ENCODE measurements around the gene WFIKKN1.
"Not testable (repeated sequence)": the region's sequence is repeated elsewhere in the genome, so short reads cannot be mapped to it uniquely, and the experiment has no call there.

The WFIKKN1 gene

DNA sequence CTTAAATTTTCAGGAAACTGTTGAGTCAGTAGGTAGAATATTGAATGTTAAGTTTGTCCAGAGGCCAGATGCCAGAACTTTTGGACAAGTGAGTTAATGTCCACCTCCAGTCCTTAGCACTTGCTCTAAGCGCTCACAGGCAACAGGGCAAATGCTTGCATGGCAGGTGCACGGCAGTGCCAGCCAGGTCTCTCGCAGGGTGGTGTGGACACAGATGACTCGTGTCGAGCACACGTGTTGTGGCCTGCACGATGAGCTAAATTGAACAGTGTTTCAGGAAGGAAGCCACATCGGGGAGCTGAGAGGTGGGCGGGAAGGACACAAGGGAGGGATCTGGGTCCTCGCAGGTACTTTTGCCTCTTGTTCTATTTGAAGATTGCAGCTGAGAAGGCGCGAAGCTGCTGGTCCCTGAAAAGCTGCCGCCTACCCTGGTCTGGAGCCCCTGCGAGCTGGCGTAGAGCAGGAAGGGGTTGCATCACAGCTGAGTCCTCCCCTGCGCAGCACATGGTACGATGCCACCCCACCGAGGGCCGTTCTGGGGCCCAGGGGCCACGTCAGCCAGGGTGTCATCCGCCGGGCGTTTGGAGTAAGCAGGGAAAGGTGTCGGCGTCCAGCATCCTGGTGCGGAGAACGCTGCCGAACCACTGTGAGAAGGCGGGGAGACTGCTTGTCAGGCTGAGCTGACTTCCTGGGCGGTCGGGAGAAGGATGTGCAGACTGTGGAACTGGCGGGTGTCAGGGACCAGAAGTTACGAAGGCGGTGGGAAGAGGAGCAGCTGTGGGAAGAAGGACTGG is 34.6 kb upstream of the WFIKKN1 start:
- no peak for DNase-seq

GRCh38 chr16:596736-597060 is 34.1 kb upstream of the WFIKKN1 start:
- no peak for DNase-seq

GRCh38 chr16:597655-598054 is 33.1 kb upstream of the WFIKKN1 start:
- not testable (repeated sequence) for DNase-seq

GRCh38 chr16:598823-599739 is 31.7 kb upstream of the WFIKKN1 start:
- DNase-seq, result no peak

DNA sequence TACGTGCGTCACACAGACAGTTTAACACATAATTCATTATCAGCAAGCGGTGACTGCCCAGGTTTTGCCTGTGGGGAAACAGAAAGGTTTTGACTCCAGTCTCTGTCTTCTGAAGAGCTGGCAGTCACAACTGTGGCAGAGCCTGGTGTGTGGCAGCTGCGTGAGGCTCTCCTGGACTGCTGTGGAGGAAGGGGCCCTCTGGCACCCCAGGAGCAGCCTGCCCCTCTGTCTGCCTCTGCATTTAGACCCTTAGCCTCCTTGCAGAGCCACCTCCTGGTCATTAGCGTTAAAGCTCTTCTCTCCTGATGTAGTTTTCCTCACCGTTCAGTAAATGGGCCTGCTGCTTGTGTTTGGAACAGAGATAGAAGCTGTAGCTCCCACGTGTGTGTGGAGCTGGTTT is 30.0 kb upstream of the WFIKKN1 start:
- no peak for DNase-seq

GRCh38 chr16:603933-604332 is 26.9 kb upstream of the WFIKKN1 start:
- no peak for DNase-seq

GRCh38 chr16:606656-607307 is 24.0 kb upstream of the WFIKKN1 start:
- no peak for DNase-seq

- no peak for DNase-seq
These were observed 22.8 kb upstream of the WFIKKN1 start for GRCh38 chr16:608019-608418.

DNA sequence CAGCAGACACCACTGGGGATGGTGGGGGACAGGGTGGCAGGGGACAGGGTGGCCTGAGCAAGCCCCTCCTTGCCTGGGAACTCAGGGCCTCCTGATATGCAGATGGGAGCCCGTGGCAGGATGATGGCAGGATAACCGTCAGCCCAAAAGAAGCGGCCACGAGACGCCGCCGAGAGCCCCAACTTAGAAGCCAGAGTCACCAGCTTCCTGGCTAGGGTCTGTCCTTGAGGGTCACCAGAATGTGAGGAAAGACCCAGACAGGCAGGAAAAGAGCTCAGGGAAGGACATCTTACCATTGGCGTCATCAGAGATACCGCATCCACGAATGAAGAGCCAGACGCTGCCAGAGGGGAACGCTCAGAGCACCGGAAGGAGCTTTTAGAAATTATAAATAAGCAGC is 21.5 kb upstream of the WFIKKN1 start:
- no peak for DNase-seq

DNA sequence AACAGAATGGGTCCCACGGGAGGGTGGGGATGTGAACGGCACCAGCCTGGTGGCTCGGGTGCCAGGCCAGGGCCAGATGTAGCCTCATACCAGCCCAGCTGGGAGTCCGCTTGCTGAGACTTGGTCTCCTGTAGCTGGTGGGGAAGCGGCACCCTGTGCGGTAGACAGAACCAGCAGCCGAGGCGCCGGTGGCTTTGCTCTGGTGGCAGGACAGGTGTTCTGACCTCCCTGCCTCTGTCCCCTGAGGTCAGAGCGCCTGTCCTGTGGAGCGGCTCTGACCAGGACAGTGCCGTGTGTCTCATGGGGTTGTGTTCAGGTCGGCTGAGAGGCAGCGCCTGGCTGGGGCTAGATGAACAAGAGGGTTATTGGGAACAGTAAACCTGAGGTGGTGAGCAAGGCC is 20.8 kb upstream of the WFIKKN1 start:
- no peak for DNase-seq

DNA sequence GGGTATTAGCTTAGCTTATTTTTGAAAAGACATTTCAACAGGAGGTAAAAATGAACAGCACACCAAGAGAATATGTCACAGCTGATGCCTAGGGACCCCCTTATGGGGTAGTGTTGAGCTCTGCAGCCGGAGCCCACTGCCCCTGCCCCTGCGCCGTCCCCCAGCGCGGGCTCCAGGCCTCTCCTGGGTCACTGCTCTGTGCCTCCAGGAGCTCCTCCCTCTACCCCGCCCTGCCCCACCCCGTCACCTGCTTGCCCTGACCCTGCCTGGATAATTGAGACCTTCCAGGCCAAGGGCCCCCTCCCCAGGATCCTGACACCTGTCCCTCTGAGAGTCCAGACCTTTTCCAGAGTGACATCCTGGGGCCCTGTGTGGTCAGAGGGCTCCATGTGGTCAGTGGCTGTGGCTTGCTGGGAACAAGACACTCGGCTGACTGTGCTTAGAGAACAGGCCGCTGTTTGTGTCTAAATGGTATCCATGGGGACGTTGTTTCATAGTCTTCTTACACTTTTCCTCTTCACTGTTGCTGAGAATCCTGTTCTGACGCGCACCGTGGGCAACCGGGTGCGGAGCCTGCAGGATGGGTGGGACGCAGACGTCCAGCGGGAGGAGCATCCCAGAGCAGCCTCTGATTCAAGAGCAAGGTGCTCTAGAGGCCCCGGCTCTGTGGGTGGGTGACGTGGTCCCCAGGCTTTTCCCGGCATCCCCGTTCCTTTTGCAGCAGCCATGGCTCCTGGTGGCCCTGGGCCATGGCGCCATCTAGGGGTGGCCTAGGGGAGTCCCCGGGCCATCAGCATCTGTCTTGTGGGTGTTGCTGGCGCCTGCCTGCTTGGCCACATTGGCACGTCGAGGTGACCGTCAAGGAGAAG is 20.0 kb upstream of the WFIKKN1 start:
- DNase-seq, result peak; percentile 41

DNA sequence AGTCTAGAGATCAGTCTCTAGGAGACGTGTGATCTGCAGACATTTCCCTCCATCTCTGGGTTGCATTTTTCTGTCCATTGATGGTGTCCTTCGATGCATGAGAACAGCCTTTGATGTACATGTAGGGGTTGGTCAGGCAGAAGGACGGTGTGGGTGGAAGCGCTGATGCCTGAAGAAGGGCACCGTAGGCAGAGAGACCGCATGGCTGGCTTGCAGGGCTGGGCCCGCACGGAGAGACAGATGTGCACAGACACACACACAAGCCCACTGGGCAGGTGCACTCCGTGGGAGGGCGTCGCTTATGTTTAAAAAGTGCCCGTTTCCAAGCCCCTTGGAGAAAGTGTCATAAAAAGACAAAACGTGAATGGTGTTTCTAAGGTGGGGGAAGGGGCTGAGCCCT is 15.7 kb upstream of the WFIKKN1 start:
- no peak for DNase-seq

DNA sequence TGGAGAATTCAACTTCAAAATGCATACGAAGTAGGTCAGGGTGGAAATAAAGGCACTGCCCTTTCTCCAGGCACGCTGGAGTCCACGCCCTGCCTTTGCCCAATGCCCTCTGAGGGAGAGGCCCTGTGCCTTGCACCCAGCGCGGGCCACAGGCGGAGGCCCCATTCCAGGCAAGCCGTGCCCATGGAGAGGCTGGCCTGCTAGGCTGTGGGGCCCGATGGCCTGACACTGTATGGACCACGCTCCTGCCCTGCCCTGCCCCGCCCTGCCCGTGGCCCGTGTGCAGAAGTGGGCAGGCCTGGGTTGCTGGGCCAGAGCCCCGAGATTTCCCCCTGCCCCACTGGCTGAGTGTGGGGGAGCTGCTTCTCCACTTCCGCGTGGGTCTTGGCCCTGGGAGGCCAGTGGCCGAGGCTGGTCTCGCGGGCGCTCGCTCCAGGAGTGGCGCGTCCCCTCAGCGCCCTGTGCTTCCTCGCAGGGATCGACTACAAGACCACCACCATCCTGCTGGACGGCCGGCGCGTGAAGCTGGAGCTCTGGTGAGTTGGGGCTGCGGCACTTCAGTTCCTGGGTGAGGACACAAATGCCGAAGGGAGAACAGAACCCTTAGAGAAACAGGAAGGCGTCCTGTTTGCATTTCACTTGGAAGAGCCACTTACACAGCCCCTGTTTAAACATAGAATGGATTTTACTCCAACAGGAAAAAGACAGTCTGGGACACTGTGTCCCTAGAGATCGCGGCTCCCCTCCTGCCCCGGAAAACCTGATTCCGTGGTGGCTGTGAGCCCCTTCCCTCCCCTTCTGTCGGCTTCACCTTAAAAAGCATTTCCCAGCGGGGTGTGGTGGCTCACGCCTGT is 13.8 kb upstream of the WFIKKN1 start:
- no peak for DNase-seq

DNA sequence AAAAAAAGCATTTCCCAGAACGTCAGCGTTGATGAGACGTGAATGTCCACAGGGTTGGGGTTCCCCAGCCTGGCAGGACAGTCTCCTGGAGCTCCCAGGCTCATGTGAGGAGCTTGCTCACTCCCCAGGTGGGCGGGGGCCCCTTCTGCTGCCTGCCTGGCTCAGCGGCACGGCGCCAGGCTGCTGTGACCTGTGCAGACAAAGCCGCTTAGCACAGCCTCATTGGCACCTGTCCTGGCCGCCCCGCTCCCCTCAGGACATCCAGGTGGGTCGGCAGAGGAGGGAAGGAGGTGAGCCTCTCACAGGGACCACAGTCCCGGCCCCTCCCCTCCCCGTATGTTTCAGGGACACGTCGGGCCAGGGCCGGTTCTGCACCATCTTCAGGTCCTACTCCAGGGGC is 12.9 kb upstream of the WFIKKN1 start:
- DNase-seq, result no peak

- DNase-seq, result no peak
These were observed 11.2 kb upstream of the WFIKKN1 start for GRCh38 chr16:619476-620100.

GRCh38 chr16:620700-621525 is 9.9 kb upstream of the WFIKKN1 start:
- no peak for DNase-seq

DNA sequence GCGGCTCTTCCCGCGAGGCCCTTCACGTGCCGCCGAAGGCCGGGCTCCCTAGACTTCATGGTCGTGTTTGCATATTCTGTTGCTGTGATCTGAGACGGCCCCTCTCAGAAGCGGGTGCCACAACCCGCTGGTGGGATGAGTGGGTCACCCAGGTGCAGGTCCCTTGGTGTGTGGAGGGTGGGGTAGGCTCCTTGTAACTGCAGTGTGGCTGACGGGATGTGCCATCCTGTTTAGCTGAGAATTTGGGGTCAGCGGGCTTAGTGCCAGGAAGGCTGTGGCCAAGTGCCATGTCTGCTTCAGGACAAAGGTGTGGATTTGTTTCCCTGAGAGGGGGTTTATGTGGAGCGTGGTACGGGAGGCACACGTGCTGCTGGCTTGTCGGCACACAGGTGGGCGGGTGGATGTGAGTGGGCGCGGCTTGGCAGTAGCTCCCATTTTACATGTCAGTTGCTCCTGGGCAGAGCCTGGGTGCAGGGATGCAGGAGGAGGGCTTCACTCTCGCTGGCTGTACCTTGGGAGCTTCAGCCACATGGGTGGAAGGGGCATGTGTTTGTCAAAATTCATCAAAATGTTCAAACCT is 9.2 kb upstream of the WFIKKN1 start:
- DNase-seq, result no peak

- no peak for DNase-seq
These were observed 7.9 kb upstream of the WFIKKN1 start for GRCh38 chr16:622920-623280.

DNA sequence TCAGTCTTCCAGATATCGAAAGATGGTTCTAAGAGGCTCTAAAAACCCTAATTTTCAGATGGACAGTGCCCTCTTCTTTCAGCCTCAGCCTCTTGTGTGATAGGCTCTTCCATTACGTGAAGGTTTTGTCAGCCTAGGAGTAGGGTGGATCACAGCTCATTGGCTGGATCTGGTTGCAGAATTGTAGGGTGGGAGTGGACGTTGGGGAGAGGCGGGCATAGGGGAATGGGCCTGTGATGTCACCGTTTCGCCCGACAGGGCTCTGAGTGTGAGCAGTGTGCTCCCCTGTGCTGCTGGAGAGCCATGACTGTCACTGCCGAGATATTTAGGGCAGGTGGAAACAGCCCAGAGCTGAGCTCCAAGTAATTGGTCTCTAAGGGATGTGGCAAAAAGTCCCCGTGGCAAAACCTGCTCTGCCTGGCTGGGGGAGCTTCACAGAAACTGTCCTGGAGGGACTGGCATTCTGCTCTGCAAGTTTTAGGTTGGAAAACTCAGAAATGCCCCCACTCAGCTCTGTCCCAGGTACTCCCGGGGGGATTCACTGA is 6.2 kb upstream of the WFIKKN1 start:
- no peak for DNase-seq
